Activated CD4-positive, CD25-positive, alpha-beta regulatory T cell treated with anti-CD3 and anti-CD28 coated beads, Interleukin-2, amount 50 U/mL, for 16 hours (primary cell): Measurements from ENCODE around the gene NAV3.

Source experiments
- DNase-seq: peaks from one replicate; pipeline ENCODE4 v3.0.0-alpha.2; 2020; ENCODE audit warnings: low read depth, low spot score

NAV3 gene

GRCh38 chr12:77923882-77924281 lies 93.2 kb downstream of the NAV3 start:
- DNase-seq = no peak

- no peak for DNase-seq
Observed at GRCh38 chr12:77924703-77925102, 94.0 kb downstream of the NAV3 start.

GRCh38 chr12:77925536-77926108 lies 94.9 kb downstream of the NAV3 start:
- DNase-seq = no peak

GRCh38 chr12:77928078-77928477 lies 97.4 kb downstream of the NAV3 start:
- DNase-seq = no peak

GRCh38 chr12:77932216-77932615 lies 101.5 kb downstream of the NAV3 start:
- no peak for DNase-seq

- DNase-seq = no peak
Observed at GRCh38 chr12:77938301-77938700, 107.6 kb downstream of the NAV3 start.

GRCh38 chr12:77940011-77940423 lies 109.3 kb downstream of the NAV3 start:
- no peak for DNase-seq

- no peak for DNase-seq
Observed at GRCh38 chr12:77940567-77940966, 109.9 kb downstream of the NAV3 start.

GRCh38 chr12:77941401-77941800 lies 110.7 kb downstream of the NAV3 start:
- DNase-seq = no peak

GRCh38 chr12:77943466-77943865 lies 112.8 kb downstream of the NAV3 start:
- no peak for DNase-seq

- no peak for DNase-seq
Observed at GRCh38 chr12:77946541-77947061, 115.9 kb downstream of the NAV3 start.

GRCh38 chr12:77947330-77947729 lies 116.6 kb downstream of the NAV3 start:
- DNase-seq = no peak

GRCh38 chr12:77947746-77948145 lies 117.1 kb downstream of the NAV3 start:
- DNase-seq = no peak

- DNase-seq = no peak
Observed at GRCh38 chr12:77949943-77950342, 119.2 kb downstream of the NAV3 start.

- DNase-seq = no peak
Observed at GRCh38 chr12:77953528-77954205, 123.0 kb downstream of the NAV3 start.

- no peak for DNase-seq
Observed at GRCh38 chr12:77954206-77954555, 123.5 kb downstream of the NAV3 start.

- DNase-seq = no peak
Observed at GRCh38 chr12:77957062-77957461, 126.4 kb downstream of the NAV3 start.

- no peak for DNase-seq
Observed at GRCh38 chr12:77963576-77964178, 133.0 kb downstream of the NAV3 start.

- no peak for DNase-seq
Observed at GRCh38 chr12:77965790-77966189, 135.1 kb downstream of the NAV3 start.

GRCh38 chr12:77968021-77968420 lies 137.3 kb downstream of the NAV3 start:
- DNase-seq = no peak

GRCh38 chr12:77968571-77968970 lies 137.9 kb downstream of the NAV3 start:
- no peak for DNase-seq

GRCh38 chr12:77973579-77973978 lies 142.9 kb downstream of the NAV3 start:
- DNase-seq = no peak

GRCh38 chr12:77974645-77975044 lies 144.0 kb downstream of the NAV3 start:
- DNase-seq = no peak
